NCI-H774 (cell line): ENCODE data around the gene ADAMTS12.
"Not testable (repeated sequence)": the region's sequence is repeated elsewhere in the genome, so short reads cannot be mapped to it uniquely, and the experiment has no call there.

Experiments used
- DNase-seq: peaks from one replicate; lab custom pipeline; 2025; lab: John Stamatoyannopoulos, UW

Gene ADAMTS12

GRCh38 chr5:33583332-33583731, 308.5 kb downstream of the ADAMTS12 start:
- DNase-seq, result no peak

- no peak for DNase-seq
These were observed 309.4 kb downstream of the ADAMTS12 start for GRCh38 chr5:33582417-33582816.

GRCh38 chr5:33579789-33580188, 312.0 kb downstream of the ADAMTS12 start:
- no peak for DNase-seq

- no peak for DNase-seq
These were observed 312.6 kb downstream of the ADAMTS12 start for GRCh38 chr5:33579152-33579551.

- DNase-seq, result no peak
These were observed 314.8 kb downstream of the ADAMTS12 start for GRCh38 chr5:33576726-33577590.

GRCh38 chr5:33565324-33565723, 326.5 kb downstream of the ADAMTS12 start:
- no peak for DNase-seq

- no peak for DNase-seq
These were observed 327.5 kb downstream of the ADAMTS12 start for GRCh38 chr5:33563983-33564908.

- no peak for DNase-seq
These were observed 328.3 kb downstream of the ADAMTS12 start for GRCh38 chr5:33563530-33563929.

- DNase-seq, result no peak
These were observed 333.3 kb downstream of the ADAMTS12 start for GRCh38 chr5:33558489-33558888.

- no peak for DNase-seq
These were observed 334.2 kb downstream of the ADAMTS12 start for GRCh38 chr5:33557605-33558004.

GRCh38 chr5:33556330-33557328, 335.2 kb downstream of the ADAMTS12 start:
- DNase-seq, result no peak

GRCh38 chr5:33549982-33550567, 341.7 kb downstream of the ADAMTS12 start:
- no peak for DNase-seq

- not testable (repeated sequence) for DNase-seq
These were observed 352.0 kb downstream of the ADAMTS12 start for GRCh38 chr5:33539790-33540189.

- no peak for DNase-seq
These were observed 352.6 kb downstream of the ADAMTS12 start for GRCh38 chr5:33539212-33539611.

- no peak for DNase-seq
These were observed 353.6 kb downstream of the ADAMTS12 start for GRCh38 chr5:33538201-33538600.

GRCh38 chr5:33537240-33537639, 354.6 kb downstream of the ADAMTS12 start:
- no peak for DNase-seq

- DNase-seq, result no peak
These were observed 355.0 kb downstream of the ADAMTS12 start for GRCh38 chr5:33536802-33537201.

GRCh38 chr5:33531824-33532223, 360.0 kb downstream of the ADAMTS12 start:
- no peak for DNase-seq

- DNase-seq, result no peak
These were observed 360.8 kb downstream of the ADAMTS12 start for GRCh38 chr5:33531037-33531298.

- no peak for DNase-seq
These were observed 361.4 kb downstream of the ADAMTS12 start for GRCh38 chr5:33530183-33531036.

GRCh38 chr5:33527696-33528095, 364.1 kb downstream of the ADAMTS12 start:
- no peak for DNase-seq
